Measurements from ENCODE around the gene CADM4.

DNA sequence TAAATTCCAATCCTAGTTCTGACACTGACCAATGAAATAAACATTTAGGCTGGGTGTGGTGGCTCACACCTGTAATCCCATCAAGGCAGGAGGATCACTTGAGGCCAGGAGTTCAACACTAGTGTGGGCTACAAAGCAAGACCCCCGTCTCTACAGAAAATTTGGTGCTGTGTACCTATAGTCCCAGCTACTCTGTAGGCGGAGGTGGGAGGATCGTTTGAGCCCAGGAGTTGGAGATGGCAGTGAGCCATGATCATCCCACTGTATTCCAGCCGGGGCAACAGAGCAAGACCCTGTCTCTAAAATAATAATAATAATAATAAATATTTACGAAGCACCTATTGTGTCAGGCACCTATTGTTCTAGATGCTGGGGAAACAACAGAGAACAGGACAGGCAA lies 50.4 kb downstream of the CADM4 start:
- TF ChIP-seq, protein P1, sequence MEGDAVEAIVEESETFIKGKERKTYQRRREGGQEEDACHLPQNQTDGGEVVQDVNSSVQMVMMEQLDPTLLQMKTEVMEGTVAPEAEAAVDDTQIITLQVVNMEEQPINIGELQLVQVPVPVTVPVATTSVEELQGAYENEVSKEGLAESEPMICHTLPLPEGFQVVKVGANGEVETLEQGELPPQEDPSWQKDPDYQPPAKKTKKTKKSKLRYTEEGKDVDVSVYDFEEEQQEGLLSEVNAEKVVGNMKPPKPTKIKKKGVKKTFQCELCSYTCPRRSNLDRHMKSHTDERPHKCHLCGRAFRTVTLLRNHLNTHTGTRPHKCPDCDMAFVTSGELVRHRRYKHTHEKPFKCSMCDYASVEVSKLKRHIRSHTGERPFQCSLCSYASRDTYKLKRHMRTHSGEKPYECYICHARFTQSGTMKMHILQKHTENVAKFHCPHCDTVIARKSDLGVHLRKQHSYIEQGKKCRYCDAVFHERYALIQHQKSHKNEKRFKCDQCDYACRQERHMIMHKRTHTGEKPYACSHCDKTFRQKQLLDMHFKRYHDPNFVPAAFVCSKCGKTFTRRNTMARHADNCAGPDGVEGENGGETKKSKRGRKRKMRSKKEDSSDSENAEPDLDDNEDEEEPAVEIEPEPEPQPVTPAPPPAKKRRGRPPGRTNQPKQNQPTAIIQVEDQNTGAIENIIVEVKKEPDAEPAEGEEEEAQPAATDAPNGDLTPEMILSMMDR (IDR thresholded peaks at IDR 0.05) = no peak
- no peak for TF ChIP-seq POLR2A (IDR thresholded peaks at IDR 0.05)

All from right lobe of liver (tissue), 4 donors.